IPS-18c (cell line): ENCODE results near the gene OR52B2.

Experiments used
- H3K4me3 ChIP-seq: 2 replicates; pipeline ENCODE4 v1.7.0; 2013; ENCODE audit warnings: low read depth, mild to moderate bottlenecking, low read length, moderate library complexity; ENCODE audit not compliant: insufficient read depth
- H3K9me3 ChIP-seq: one replicate; pipeline ENCODE4 v1.6.1; 2013; ENCODE audit warnings: mild to moderate bottlenecking, low read length, moderate library complexity; ENCODE audit not compliant: control insufficient read depth, insufficient read depth

Gene OR52B2

GRCh38 chr11:6170226-6170625 is at the start of gene OR52B2:
OR52B2 (minus strand) TSS chr11:6170326; CDS start chr11:6170326, 0 bp downstream.
- Histone ChIP-seq H3K4me3 (no peak within 1 kb of the TSS), H3K9me3 (no peaks in the 10 kb centered on the region)

GRCh38 chr11:6219359-6219758 is 49.2 kb upstream of the OR52B2 start:
- Histone ChIP-seq H3K4me3 (no peak overlapping the region), H3K9me3 (no peaks in the 10 kb centered on the region)

GRCh38 chr11:6217722-6218121 is 47.6 kb upstream of the OR52B2 start:
- H3K9me3 ChIP-seq: no peaks in the 10 kb centered on the region
- no peak overlapping the region for H3K4me3 ChIP-seq

- Histone ChIP-seq H3K9me3 (no peaks in the 10 kb centered on the region), H3K4me3 (no peak overlapping the region)
Observed at GRCh38 chr11:6216501-6216900, 46.4 kb upstream of the OR52B2 start.

- H3K4me3 ChIP-seq: no peak overlapping the region
- H3K9me3 ChIP-seq: no peaks in the 10 kb centered on the region
Observed at GRCh38 chr11:6214530-6214929, 44.4 kb upstream of the OR52B2 start.

GRCh38 chr11:6210274-6210955 is 40.3 kb upstream of the OR52B2 start:
- Histone ChIP-seq H3K4me3 (no peak overlapping the region), H3K9me3 (no peaks in the 10 kb centered on the region)

- H3K9me3 ChIP-seq: no peaks in the 10 kb centered on the region
- H3K4me3 ChIP-seq: no peak overlapping the region
Observed at GRCh38 chr11:6209801-6210200, 39.7 kb upstream of the OR52B2 start.

- H3K4me3 ChIP-seq: no peak overlapping the region
- H3K9me3 ChIP-seq: no peaks in the 10 kb centered on the region
Observed at GRCh38 chr11:6206456-6207180, 36.5 kb upstream of the OR52B2 start.

- H3K9me3 ChIP-seq: no peaks in the 10 kb centered on the region
- H3K4me3 ChIP-seq: no peak within 1 kb of the TSS
Observed at GRCh38 chr11:6205366-6205765, 35.2 kb upstream of the OR52B2 start, which contains the start of gene C11orf42. C11orf42 (plus strand) TSS chr11:6205557; CDS start chr11:6205616, 59 bp downstream.

- no peak overlapping the region for H3K4me3 ChIP-seq
Observed at GRCh38 chr11:6204706-6205105, 34.6 kb upstream of the OR52B2 start.

GRCh38 chr11:6203327-6203726 is 33.2 kb upstream of the OR52B2 start:
- no peaks in the 10 kb centered on the region for H3K9me3 ChIP-seq
- no peak overlapping the region for H3K4me3 ChIP-seq

More at GRCh38 chr11:6204706-6205105, 34.6 kb upstream of the OR52B2 start:
- no peaks in the 10 kb centered on the region for H3K9me3 ChIP-seq

- Histone ChIP-seq H3K4me3 (no peak overlapping the region), H3K9me3 (no peaks in the 10 kb centered on the region)
Observed at GRCh38 chr11:6202041-6202440, 31.9 kb upstream of the OR52B2 start.

GRCh38 chr11:6201481-6201880 is 31.4 kb upstream of the OR52B2 start:
- Histone ChIP-seq H3K4me3 (no peak overlapping the region), H3K9me3 (no peaks in the 10 kb centered on the region)

- Histone ChIP-seq H3K9me3 (no peaks in the 10 kb centered on the region), H3K4me3 (no peak overlapping the region)
Observed at GRCh38 chr11:6200975-6201374, 30.8 kb upstream of the OR52B2 start.

GRCh38 chr11:6199174-6199810 is 29.2 kb upstream of the OR52B2 start, which contains the start of gene OR52W1:
OR52W1 (plus strand) TSS chr11:6199224; CDS start chr11:6199224, 0 bp downstream.
- no peaks in the 10 kb centered on the region for H3K9me3 ChIP-seq
- no peak within 1 kb of the TSS for H3K4me3 ChIP-seq

- Histone ChIP-seq H3K4me3 (no peak overlapping the region), H3K9me3 (no peaks in the 10 kb centered on the region)
Observed at GRCh38 chr11:6197466-6198200, 27.5 kb upstream of the OR52B2 start.

- Histone ChIP-seq H3K4me3 (no peak overlapping the region), H3K9me3 (no peaks in the 10 kb centered on the region)
Observed at GRCh38 chr11:6196396-6196795, 26.3 kb upstream of the OR52B2 start.
